Measurements from ENCODE around the gene CYSTM1. TPM values are rescaled to one million over a fixed set of nuclear protein-coding genes. Genes with fewer than 3 reads are reported as not detected.

The CYSTM1 gene
- total RNA-seq, 1 experiment from 2014 or later: 93.5 TPM

- Histone ChIP-seq H3K4me3 (ENCODE audit: low read depth, low read length) (no peak overlapping the region), H3K4me1 (no peaks in the 10 kb centered on the region), H3K9me3 (no peaks in the 10 kb centered on the region), H3K36me3 (ENCODE audit: control insufficient read depth, insufficient read depth, low read length) (no peaks in the 10 kb centered on the region), H3K27me3 (replicated peaks; ENCODE audit: control insufficient read depth, insufficient read depth, low read length) (no peaks in the 10 kb centered on the region)
- no peaks in the 10 kb centered on the region for H3K4me1 Mint-ChIP-seq (ENCODE audit: low read depth, unreplicated experiment)
- no peak for DNase-seq
- BruUV-seq (replicated peaks): no TSS peak
- POLR2A ChIA-PET: no interaction called here
- H3K4me3 Mint-ChIP-seq (ENCODE audit: unreplicated experiment): no peak overlapping the region
- no peaks in the 10 kb centered on the region for H3K27me3 Mint-ChIP-seq (ENCODE audit: insufficient read depth, unreplicated experiment)
- CTCF ChIA-PET: interaction anchor here (0.9 kb wide), 1 partner anchor 356 kb away, joined by 3 read pairs; no protein-coding TSS in a partner anchor
- no peaks in the 10 kb centered on the region for H3K9me3 Mint-ChIP-seq (ENCODE audit: unreplicated experiment)
- H3K27ac Mint-ChIP-seq (ENCODE audit: unreplicated experiment): no peak overlapping the region
- H3K36me3 Mint-ChIP-seq (ENCODE audit: insufficient read depth, unreplicated experiment): no peaks in the 10 kb centered on the region
- no peak for TF ChIP-seq CTCF (IDR thresholded peaks at IDR 0.05; ENCODE audit: insufficient read depth in 1 of 2, low read depth in 1 of 2, low read length in 1 of 2, severe bottlenecking in 1 of 2, unreplicated experiment in 1 of 2)
- intact Hi-C loops (cut with micrococcal nuclease; ENCODE audit: unreplicated experiment): no loop called here
Observed at GRCh38 chr5:140131967-140132409, 43.0 kb upstream of the CYSTM1 start.

- intact Hi-C loops (cut with micrococcal nuclease; ENCODE audit: unreplicated experiment): no loop called here
- no peak overlapping the region for H3K27ac Mint-ChIP-seq (ENCODE audit: unreplicated experiment)
- CTCF ChIA-PET: interaction anchor here (0.5 to 1.9 kb wide), 3 partner anchors 11 to 61 kb away, joined by 3 to 6 read pairs (median 3); no protein-coding TSS in a partner anchor
Observed at GRCh38 chr5:140133514-140134167, 41.3 kb upstream of the CYSTM1 start.

GRCh38 chr5:140134277-140134935 is 40.6 kb upstream of the CYSTM1 start:
- Mint-ChIP-seq H3K27me3 (ENCODE audit: insufficient read depth, unreplicated experiment) (no peaks in the 10 kb centered on the region), H3K36me3 (ENCODE audit: insufficient read depth, unreplicated experiment) (no peaks in the 10 kb centered on the region), H3K27ac (ENCODE audit: unreplicated experiment) (no peak overlapping the region), H3K9me3 (ENCODE audit: unreplicated experiment) (no peaks in the 10 kb centered on the region), H3K4me1 (ENCODE audit: low read depth, unreplicated experiment) (no peaks in the 10 kb centered on the region), H3K4me3 (ENCODE audit: unreplicated experiment) (no peak overlapping the region)
- Histone ChIP-seq H3K4me1 (no peaks in the 10 kb centered on the region), H3K27me3 (replicated peaks; ENCODE audit: control insufficient read depth, insufficient read depth, low read length) (no peaks in the 10 kb centered on the region), H3K36me3 (ENCODE audit: control insufficient read depth, insufficient read depth, low read length) (no peaks in the 10 kb centered on the region), H3K9me3 (no peaks in the 10 kb centered on the region), H3K4me3 (ENCODE audit: low read depth, low read length) (no peak overlapping the region)
- intact Hi-C loops (cut with micrococcal nuclease; ENCODE audit: unreplicated experiment): no loop called here
- no TSS peak for BruUV-seq (replicated peaks)
- DNase-seq: no peak
- ChIA-PET POLR2A (no interaction called here), CTCF (interaction anchor here (0.5 to 1.9 kb wide), 3 partner anchors 10 to 62 kb away, joined by 3 to 6 read pairs (median 3); no protein-coding TSS in a partner anchor)
- no peak for TF ChIP-seq CTCF (IDR thresholded peaks at IDR 0.05; ENCODE audit: insufficient read depth in 1 of 2, low read depth in 1 of 2, low read length in 1 of 2, severe bottlenecking in 1 of 2, unreplicated experiment in 1 of 2)

More at GRCh38 chr5:140133514-140134167, 41.3 kb upstream of the CYSTM1 start:
- H3K4me3 Mint-ChIP-seq (ENCODE audit: unreplicated experiment): no peak overlapping the region
- Histone ChIP-seq H3K4me1 (no peaks in the 10 kb centered on the region), H3K4me3 (ENCODE audit: low read depth, low read length) (no peak overlapping the region), H3K9me3 (no peaks in the 10 kb centered on the region), H3K36me3 (ENCODE audit: control insufficient read depth, insufficient read depth, low read length) (no peaks in the 10 kb centered on the region), H3K27me3 (replicated peaks; ENCODE audit: control insufficient read depth, insufficient read depth, low read length) (no peaks in the 10 kb centered on the region)
- no TSS peak for BruUV-seq (replicated peaks)
- H3K9me3 Mint-ChIP-seq (ENCODE audit: unreplicated experiment): no peaks in the 10 kb centered on the region
- H3K4me1 Mint-ChIP-seq (ENCODE audit: low read depth, unreplicated experiment): no peaks in the 10 kb centered on the region
- POLR2A ChIA-PET: no interaction called here
- no peak for TF ChIP-seq CTCF (IDR thresholded peaks at IDR 0.05; ENCODE audit: insufficient read depth in 1 of 2, low read depth in 1 of 2, low read length in 1 of 2, severe bottlenecking in 1 of 2, unreplicated experiment in 1 of 2)
- no peak for DNase-seq
- no peaks in the 10 kb centered on the region for H3K27me3 Mint-ChIP-seq (ENCODE audit: insufficient read depth, unreplicated experiment)
- no peaks in the 10 kb centered on the region for H3K36me3 Mint-ChIP-seq (ENCODE audit: insufficient read depth, unreplicated experiment)

Data from Caco-2 (cell line).